PC-9 (cell line): ENCODE measurements around the gene MUS81.

ENCODE experiments used
- CTCF ChIP-seq: fragments of 200-600 bp; sonication (generic); conservative IDR thresholded peaks from 2 replicates; pipeline ENCODE4 v1.6.1; 2017; ENCODE audit warnings: mixed run types, antibody characterized with exemption, mild to moderate bottlenecking, moderate library complexity
- EZH2 ChIP-seq: fragments of 200-600 bp; sonication (generic); IDR thresholded peaks from 2 replicates; pipeline ENCODE4 v1.8.0; 2017; ENCODE audit warnings: antibody characterized with exemption, low read depth

DNA sequence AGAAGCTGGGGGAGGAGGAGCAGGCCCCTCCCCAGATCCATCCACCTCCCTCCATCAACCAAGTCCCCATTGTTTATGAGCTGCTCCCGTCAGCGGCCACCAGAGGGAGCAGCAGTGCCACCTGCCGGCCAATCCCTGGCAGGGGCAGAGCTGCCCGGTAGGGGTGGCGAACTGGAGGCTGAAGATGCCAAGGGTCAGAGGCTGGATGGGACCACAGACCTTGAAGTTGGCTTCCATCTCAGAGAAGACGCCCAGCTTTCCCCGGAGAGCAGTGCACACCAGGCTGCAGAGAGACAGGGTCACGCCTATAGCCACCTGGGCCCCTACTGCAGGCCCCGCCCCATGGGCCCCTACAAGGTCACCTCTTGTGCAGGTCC is 24.5 kb downstream of the MUS81 start:
- TF ChIP-seq CTCF (peak; percentile 98), EZH2 (no peak)
